GM12891 (cell line): Measurements from ENCODE around the gene SEBOX.

Experiments used
- POLR2A ChIP-seq: IDR thresholded peaks from 2 replicates; pipeline ENCODE4 v1.6.1; 2011; ENCODE audit warnings: low read depth, low read length, control low read depth
- POLR2AphosphoS5 ChIP-seq: IDR thresholded peaks from 2 replicates; pipeline ENCODE4 v1.6.1; 2011; ENCODE audit warnings: low read depth, low read length, control low read depth
- TAF1 ChIP-seq: IDR thresholded peaks from 2 replicates; pipeline ENCODE4 v1.6.1; 2011; ENCODE audit warnings: low read depth, low read length, control low read depth

- TF ChIP-seq POLR2A (no peak), POLR2AphosphoS5 (no peak), TAF1 (no peak)
Measured at GRCh38 chr17:28334666-28335200, 30.3 kb downstream of the SEBOX start.
